HepG2 (cell line): ENCODE data around the gene SUN1. TPM values are rescaled to one million over a fixed set of nuclear protein-coding genes. Genes with fewer than 3 reads are reported as not detected.
A peak's percentile ranks its signal among the peaks of the same experiment; 100 is the strongest.

Experiments used
- ATAC-seq: fragments of 200-7000 bp; cut with Tn5 transposase; 3 replicates; pipeline ENCODE4 v1.9.1; 2020; ENCODE audit warnings: mild to moderate bottlenecking, moderate library complexity
- BruUV-seq: library from RNA; stranded (reverse); fragments of 400-500 nt; replicated peaks from 2 replicates; lab custom pipeline; 2021; lab: Mats Ljungman, UMichigan
- CTCF ChIA-PET: fragments of 300-600 bp; formaldehyde crosslinking; extraction: SDS; loops from one replicate; lab custom pipeline; 2021; ENCODE audit warnings: low total read pairs, inconsistent platforms, low intra/inter-chr PET ratio; lab: Yijun Ruan, JAX
- POLR2A ChIA-PET: fragments of 350-600 bp; sonication (Branson Sonifier 250); formaldehyde crosslinking; loops from one replicate; lab custom pipeline; 2020; ENCODE audit warnings: antibody characterized with exemption, inconsistent platforms; lab: Yijun Ruan, JAX
- DNase-seq: peaks from one replicate; pipeline ENCODE4 v3.0.0-alpha.2; 2015; ENCODE audit warnings: low spot score
- FAIRE-seq: peaks from 3 replicates; lab custom pipeline; 2011; peaks lifted over from hg19 to GRCh38; lab: Jason Lieb, UNC
- H2AFZ ChIP-seq: one replicate; pipeline ENCODE4 v1.6.1; 2011; ENCODE audit warnings: low read length, inconsistent platforms
- H3K27ac ChIP-seq: fragments of 300-600 bp; 3 replicates; pipeline ENCODE4 v1.8.0; 2011; ENCODE audit warnings: mixed run types, mild to moderate bottlenecking, mixed read lengths, low read length, inconsistent platforms; ENCODE audit not compliant: insufficient read depth; ENCODE audit errors: extremely low read length
- H3K27me3 ChIP-seq, 2 experiments: fragments of 200-600 bp in 1 of 2; 2 replicates in 1 of 2; 3 replicates in 1 of 2; pipeline versions ENCODE4 v1.6.0 to v1.8.0; 2011; ENCODE audit warnings: low read length in 2 of 2, mild to moderate bottlenecking in 2 of 2, moderate library complexity in 2 of 2, inconsistent platforms in 1 of 2; ENCODE audit not compliant: insufficient read depth in 2 of 2, control insufficient read depth in 1 of 2
- H3K36me3 ChIP-seq, 2 experiments: fragments of 200-600 bp in 1 of 2; replicated peaks in 1 of 2; 2 replicates in 1 of 2; 3 replicates in 1 of 2; pipeline versions ENCODE4 v1.5.1 to v1.8.0; 2011; ENCODE audit warnings: low read length in 2 of 2, inconsistent platforms in 1 of 2; ENCODE audit not compliant: insufficient read depth in 2 of 2, control insufficient read depth in 1 of 2
- H3K4me1 ChIP-seq: 2 replicates; pipeline ENCODE4 v1.5.1; 2012; ENCODE audit warnings: low read length, inconsistent platforms; ENCODE audit not compliant: insufficient read depth
- H3K4me2 ChIP-seq: 2 replicates; pipeline ENCODE4 v1.6.0; 2011; ENCODE audit warnings: low read depth, low read length, inconsistent platforms
- H3K4me3 ChIP-seq, 3 experiments: fragments of 200-600 bp in 1 of 3; sonication (generic), shearing (Covaris generic) in 1 of 3; replicated peaks in 1 of 3; 2 replicates each; pipeline ENCODE4 v1.5.1; 2011 to 2016; ENCODE audit warnings: low read length in 3 of 3, inconsistent platforms in 2 of 3, low read depth in 2 of 3, mild to moderate bottlenecking in 2 of 3, control low read depth in 1 of 3, mixed read lengths in 1 of 3; ENCODE audit not compliant: insufficient read depth in 1 of 3
- H3K79me2 ChIP-seq: one replicate; pipeline ENCODE4 v1.6.1; 2011; ENCODE audit warnings: low read length, inconsistent platforms; ENCODE audit not compliant: insufficient read depth
- H3K9ac ChIP-seq: 2 replicates; pipeline ENCODE4 v1.6.0; 2011; ENCODE audit warnings: mild to moderate bottlenecking, low read depth, low read length, inconsistent platforms; ENCODE audit not compliant: insufficient read depth
- H3K9me3 ChIP-seq: 2 replicates; pipeline ENCODE4 v1.5.1; 2012; ENCODE audit warnings: mild to moderate bottlenecking, low read length
- H4K20me1 ChIP-seq: 2 replicates; pipeline ENCODE4 v1.6.0; 2011; ENCODE audit warnings: inconsistent platforms, mild to moderate bottlenecking, low read length, moderate library complexity; ENCODE audit not compliant: insufficient read depth
- FOSL2 ChIP-seq: sonication (generic); formaldehyde crosslinking; IDR thresholded peaks from 2 replicates; pipeline ENCODE4 v1.4.0; 2020; ENCODE audit warnings: missing genetic modification reagents
- MAFK ChIP-seq, 2 experiments: IDR thresholded peaks in 1 of 2; conservative IDR thresholded peaks in 1 of 2; 2 replicates each; pipeline ENCODE4 v1.6.1; 2011; ENCODE audit warnings: improper control_type of control experiment in 2 of 2, low read length in 2 of 2
- MTF2 ChIP-seq: sonication (generic); formaldehyde crosslinking; IDR thresholded peaks from 2 replicates; pipeline ENCODE4 v1.5.0; 2020; ENCODE audit warnings: missing genetic modification reagents, borderline replicate concordance
- MXI1 ChIP-seq: IDR thresholded peaks from 3 replicates; pipeline ENCODE4 v1.6.1; 2012; ENCODE audit warnings: low read depth, low read length, inconsistent platforms, borderline replicate concordance
- ZNF12 ChIP-seq: sonication (generic); formaldehyde crosslinking; IDR thresholded peaks from 2 replicates; pipeline ENCODE4 v1.5.0; 2020; ENCODE audit warnings: missing genetic modification reagents
- ZNF296 ChIP-seq: sonication (generic); formaldehyde crosslinking; conservative IDR thresholded peaks from 2 replicates; pipeline ENCODE4 v1.5.0; 2020; ENCODE audit warnings: mild to moderate bottlenecking, missing genetic modification reagents
- ZNF383 ChIP-seq: sonication (generic); formaldehyde crosslinking; IDR thresholded peaks from 2 replicates; pipeline ENCODE4 v1.4.0; 2020; ENCODE audit warnings: missing genetic modification reagents, mild to moderate bottlenecking, borderline replicate concordance
- ZNF513 ChIP-seq: sonication (generic); formaldehyde crosslinking; conservative IDR thresholded peaks from 2 replicates; pipeline ENCODE4 v1.5.0; 2020; ENCODE audit warnings: missing genetic modification reagents
- WGBS: methylation state at CpG from one replicate; pipeline ENCODE4 v1.1.6; 2017; ENCODE audit warnings: low lambda C conversion rate; 5-methylcytosine and 5-hydroxymethylcytosine counted together
- in situ Hi-C: cut with HindIII; loops from 2 replicates; pipeline ENCODE4 v1.10.0; 2017; ENCODE audit warnings: low pct_unique_long_range_greater_than_20kb; ENCODE audit not compliant: extremely low pct_ligation_motif_present
- intact Hi-C: fragments of 100-400 bp; cut with micrococcal nuclease; formaldehyde crosslinking; loops from one replicate; pipeline ENCODE4 v1.10.0; 2022; ENCODE audit not compliant: unreplicated experiment
- polyA plus RNA-seq, 8 experiments: library from polyadenylated mRNA; depleted of rRNA in 3 of 8; stranded (reverse) in 7 of 8; unstranded in 1 of 8; fragments of >200 nt; fragmentation: Illumina TruSeq in 4 of 8; extraction: Trizol in 4 of 8; gene quantifications; 2 replicates each; pipeline versions ENCODE4 v1.2.1 to v1.2.3, GENCODE V29; 2011 to 2016; ENCODE audit warnings: low read depth in 4 of 8, missing spikeins in 1 of 8, mixed read lengths in 1 of 8; ENCODE audit not compliant: insufficient read depth in 1 of 8
- total RNA-seq, 5 experiments: library from RNA; depleted of rRNA; stranded (reverse); fragments of >200 nt; fragmentation: Illumina TruSeq; extraction: Trizol; gene quantifications; 2 replicates each; pipeline ENCODE4 v1.2.3, GENCODE V29; 2016; ENCODE audit warnings: low read depth in 1 of 5

SUN1 gene
- total and polyA plus RNA-seq, 2 of the 13 experiments (the other 11 are each of a cell fraction or from before 2014, with no cell fraction given): 47.0 to 126 TPM

- TF ChIP-seq ZNF513 (CRISPR knock-in tag) (no peak), MAFK (conservative IDR thresholded peaks at IDR 0.05 in 1 of 2, IDR thresholded peaks at IDR 0.05 in 1 of 2; ENCODE audit: low read length in 2 of 2) (no peak), ZNF296 (CRISPR knock-in tag) (no peak), MTF2 (CRISPR knock-in tag) (no peak)
These were observed 2.2 kb upstream of the SUN1 start (continued) for GRCh38 chr7:830069-830468.

GRCh38 chr7:831596-832166, 595 bp upstream of the SUN1 start:
- no peak overlapping the region for H3K4me3 ChIP-seq
- 89% methylated on average over 7 of the region's 7 CpGs for WGBS
- no peak overlapping the region for H3K4me2 ChIP-seq
- H3K27ac ChIP-seq: no peak overlapping the region
- H3K79me2 ChIP-seq: peaks cover 77% of the 10 kb centered on the region
- H3K27me3 ChIP-seq: no peaks in the 10 kb centered on the region
- POLR2A ChIA-PET: no interaction called here
- CTCF ChIA-PET: no interaction called here
- FAIRE-seq (no peak), DNase-seq (peak; percentile 35), ATAC-seq (no peak)
- no peak for TF ChIP-seq ZNF383 (CRISPR knock-in tag)
- no peak for TF ChIP-seq MXI1
- TF ChIP-seq ZNF12 (CRISPR knock-in tag): peak; percentile 82
- TF ChIP-seq FOSL2 (CRISPR knock-in tag): peak; percentile 36; the same call in 1 of the 2 replicates
- H2AFZ ChIP-seq: no peak overlapping the region
- no TSS peak for BruUV-seq
- H4K20me1 ChIP-seq: peaks cover 13% of the 10 kb centered on the region; the same call in 1 of the 2 replicates
- in situ Hi-C loops (no loop called here), intact Hi-C loops (no loop called here)
- no peaks in the 10 kb centered on the region for H3K9me3 ChIP-seq
- H3K9ac ChIP-seq: no peak overlapping the region
- H3K4me1 ChIP-seq: peaks cover 23% of the 10 kb centered on the region
- peaks cover 1 to 6% of the 10 kb centered on the region in 2 experiments; a peak in 4 of 5 replicates for H3K36me3 ChIP-seq
